ENCODE results near the gene PPP1R10.
A peak's percentile ranks its signal among the peaks of the same experiment; 100 is the strongest.

The PPP1R10 gene

DNA sequence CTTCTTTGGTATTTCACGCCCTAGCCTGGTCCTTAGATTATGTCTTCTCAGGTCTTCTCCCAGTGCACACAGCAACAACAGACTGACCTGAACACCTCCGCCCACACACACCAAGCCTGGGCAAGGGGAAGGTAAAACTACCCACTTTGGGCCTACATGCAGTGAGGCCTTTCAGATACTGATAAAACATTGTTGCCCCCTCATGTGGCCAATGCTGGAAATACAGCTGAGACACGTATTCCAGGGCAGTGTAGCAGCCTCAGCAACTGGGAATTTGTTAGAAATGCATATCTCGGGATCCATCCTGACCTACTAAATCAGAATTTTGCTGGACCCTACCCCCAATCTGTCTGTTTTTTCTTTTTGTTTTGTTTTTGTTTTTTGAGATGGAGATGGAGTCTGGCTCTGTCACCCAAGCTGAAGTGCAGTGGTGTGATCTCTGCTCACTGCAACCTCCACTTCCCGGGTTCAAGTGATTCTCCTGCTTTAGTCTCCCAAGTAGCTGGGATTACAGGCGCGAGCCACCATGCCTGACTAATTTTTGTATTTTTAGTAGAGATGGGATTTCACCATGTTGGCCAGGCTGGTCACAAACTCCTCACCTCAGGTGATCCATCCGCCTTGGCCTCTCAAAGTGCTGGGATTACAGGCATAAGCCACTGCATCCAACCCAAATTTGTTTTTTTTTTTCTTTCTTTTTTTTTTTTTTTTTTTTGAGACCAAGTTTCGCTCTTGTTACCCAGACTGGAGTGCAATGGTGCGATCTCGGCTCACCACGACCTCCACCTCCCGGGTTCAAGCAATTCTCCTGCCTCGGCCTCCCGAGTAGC is 19.5 kb downstream of the PPP1R10 start:
- DNase-seq: peak; percentile 89

GRCh38 chr6:30592287-30592686 is 24.8 kb downstream of the PPP1R10 start:
- DNase-seq: no peak

- peak; percentile 28 for DNase-seq
Measured at GRCh38 chr6:30591008-30591407, 26.0 kb downstream of the PPP1R10 start.

- DNase-seq: no peak
Measured at GRCh38 chr6:30590509-30590908, 26.5 kb downstream of the PPP1R10 start.

- no peak for DNase-seq
Measured at GRCh38 chr6:30589754-30590358, 27.2 kb downstream of the PPP1R10 start.

GRCh38 chr6:30583921-30584320 is 33.1 kb downstream of the PPP1R10 start:
- DNase-seq: no peak

GRCh38 chr6:30578051-30578450 is 39.0 kb downstream of the PPP1R10 start:
- no peak for DNase-seq

DNA sequence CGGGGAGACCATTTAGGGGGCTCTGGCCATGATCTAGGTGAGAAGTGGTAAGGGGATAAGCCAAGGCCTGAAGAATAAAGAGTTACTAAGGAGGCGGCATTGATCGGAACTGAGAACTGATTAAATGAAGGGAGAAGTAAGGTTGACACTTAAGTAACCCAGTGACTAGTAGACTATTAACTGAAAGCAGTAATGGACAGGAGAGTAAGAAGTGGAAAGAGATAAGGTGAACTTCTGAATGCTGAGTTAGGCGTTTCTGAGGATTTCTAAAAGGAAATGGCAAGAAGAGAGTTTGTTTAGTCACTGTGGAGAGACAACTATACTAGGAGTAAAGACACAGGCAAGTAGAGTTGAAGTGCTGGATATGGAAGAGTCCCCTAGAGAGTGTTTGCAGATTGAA is 43.9 kb downstream of the PPP1R10 start:
- no peak for DNase-seq

- no peak for DNase-seq
Measured at GRCh38 chr6:30572148-30572547, 44.9 kb downstream of the PPP1R10 start.

DNA sequence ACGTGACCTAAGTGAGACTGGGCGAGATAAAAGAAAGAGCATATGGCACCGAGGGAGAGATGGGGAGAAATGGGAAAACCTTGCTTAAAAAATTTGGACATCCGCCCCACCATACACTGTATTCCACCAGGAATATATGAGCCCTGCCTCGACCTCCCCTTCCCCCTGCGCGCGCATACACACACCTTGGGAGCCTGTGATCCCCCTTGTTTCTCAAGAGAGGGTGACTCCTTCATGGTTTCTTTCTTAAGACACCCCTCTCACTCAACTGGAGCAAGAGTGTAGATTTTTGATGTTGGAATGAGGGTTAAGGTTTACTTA is 45.3 kb downstream of the PPP1R10 start:
- no peak for DNase-seq

DNA sequence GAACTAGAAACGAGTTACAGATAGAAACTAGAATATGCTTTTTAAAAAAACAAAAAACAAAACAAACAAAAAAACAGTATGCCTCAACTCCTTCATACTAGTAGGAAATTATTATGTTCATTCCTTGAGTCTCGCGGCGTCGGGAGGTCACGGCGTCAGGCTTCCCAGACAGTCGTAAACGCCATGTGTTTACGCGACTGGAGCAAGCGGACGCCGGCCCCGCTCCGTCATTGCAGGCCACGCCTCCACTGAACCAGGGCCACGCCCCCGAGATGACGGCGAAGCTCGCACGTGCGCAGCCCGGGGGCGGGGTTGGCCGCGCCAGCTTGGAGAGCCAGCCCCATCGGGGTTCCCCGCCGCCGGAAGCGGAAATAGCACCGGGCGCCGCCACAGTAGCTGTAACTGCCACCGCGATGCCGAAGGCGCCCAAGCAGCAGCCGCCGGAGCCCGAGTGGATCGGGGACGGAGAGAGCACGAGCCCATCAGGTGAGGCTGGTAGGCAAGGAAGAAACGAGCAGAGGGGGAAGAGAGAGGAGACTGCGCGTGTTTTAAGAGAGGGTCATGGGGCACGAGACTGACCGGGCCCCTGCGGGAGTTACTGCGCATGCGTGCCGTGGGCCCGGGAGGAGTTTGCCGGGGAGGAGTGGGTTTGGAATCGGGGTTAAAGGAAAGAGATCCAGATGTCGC is 45.8 kb downstream of the PPP1R10 start, which contains the start of gene ABCF1:
ABCF1 (plus strand) TSS at position 368 of the 687 bp plus-strand sequence; CDS start at position 414, 46 bp downstream.
- peak; percentile 99 for DNase-seq

DNA sequence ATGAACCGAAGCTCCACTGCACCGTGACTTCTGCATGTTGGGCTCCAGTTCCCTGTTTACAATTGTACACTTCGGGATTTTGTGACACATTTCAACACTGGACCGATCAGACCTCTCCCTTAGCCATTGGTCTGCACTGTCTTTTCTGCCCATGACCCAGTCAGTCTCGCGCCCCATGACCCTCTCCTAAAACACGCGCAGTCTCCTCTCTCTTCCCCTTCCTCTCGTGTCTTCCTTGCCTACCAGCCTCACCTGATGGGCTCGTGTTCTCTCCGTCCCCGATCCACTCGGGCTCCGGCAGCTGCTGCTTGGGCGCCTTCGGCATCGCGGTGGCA is 46.3 kb downstream of the PPP1R10 start:
- no peak for DNase-seq

DNA sequence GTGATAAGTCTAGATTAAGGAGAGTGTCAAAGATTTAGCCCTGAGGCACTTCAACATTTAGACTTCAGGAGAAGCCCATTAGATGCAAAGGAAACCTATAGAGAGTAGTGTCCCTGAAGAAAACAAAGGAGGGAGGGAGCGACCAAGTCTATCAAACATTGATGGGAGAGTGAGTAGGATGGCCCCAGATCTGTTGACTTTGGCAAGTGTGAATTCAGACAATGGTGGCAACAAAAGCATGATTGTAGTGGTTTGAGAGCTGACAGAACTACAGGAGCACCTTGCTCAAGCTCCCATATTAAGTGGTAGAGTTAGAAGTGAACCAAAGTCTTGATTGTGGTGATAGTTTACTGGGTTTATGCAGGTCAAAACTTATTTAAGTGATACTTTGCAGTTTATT is 46.8 kb downstream of the PPP1R10 start:
- DNase-seq: no peak

GRCh38 chr6:30568245-30568644 is 48.8 kb downstream of the PPP1R10 start:
- no peak for DNase-seq

GRCh38 chr6:30565772-30566171 is 51.3 kb downstream of the PPP1R10 start:
- DNase-seq: no peak

GRCh38 chr6:30564114-30564513 is 52.9 kb downstream of the PPP1R10 start:
- no peak for DNase-seq

DNA sequence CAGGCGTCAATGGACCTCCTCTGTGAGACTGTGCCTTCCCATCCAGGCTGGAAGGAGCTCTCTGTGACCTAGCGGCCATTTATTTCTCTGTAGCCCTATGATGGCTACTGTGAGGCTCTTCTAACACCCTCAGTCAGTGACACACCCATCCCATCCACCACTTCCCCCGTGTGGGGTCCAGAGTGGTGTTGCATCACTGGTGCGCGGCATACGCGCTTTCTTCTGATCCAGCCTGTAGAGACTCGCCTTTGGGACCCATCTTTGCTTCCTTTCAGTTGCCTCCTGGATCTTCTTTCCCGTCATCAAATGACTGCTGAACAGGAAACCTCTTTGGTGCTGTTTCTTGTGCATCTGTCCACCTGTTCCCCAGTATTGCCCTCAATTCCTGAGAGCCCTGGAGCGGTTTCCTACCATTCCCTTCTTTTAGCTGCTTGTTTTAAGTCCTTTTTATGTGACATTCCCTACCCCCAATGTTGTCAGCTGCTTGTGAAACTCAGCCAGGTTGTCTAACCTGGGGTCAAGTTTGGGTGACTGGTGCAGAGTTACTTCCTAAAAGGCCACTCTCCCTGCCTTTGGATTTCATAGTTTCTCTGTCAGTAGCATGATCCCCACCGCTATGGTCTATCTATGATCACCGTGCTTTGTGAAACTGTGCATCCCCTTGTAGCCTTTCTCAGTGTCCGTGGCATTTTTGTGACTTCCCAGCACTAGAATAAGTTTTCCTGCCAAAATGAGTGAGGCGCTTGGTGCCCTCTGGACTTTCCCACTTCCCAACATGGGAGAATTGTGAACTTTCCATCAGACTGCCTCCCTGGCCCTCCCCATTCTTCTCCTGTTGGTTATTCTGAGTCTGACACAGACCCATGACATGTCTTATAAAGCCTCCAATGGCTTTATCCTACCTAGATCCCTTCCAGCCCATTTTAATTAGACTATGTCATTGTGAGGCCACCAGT is 54.3 kb downstream of the PPP1R10 start:
- no peak for DNase-seq

DNA sequence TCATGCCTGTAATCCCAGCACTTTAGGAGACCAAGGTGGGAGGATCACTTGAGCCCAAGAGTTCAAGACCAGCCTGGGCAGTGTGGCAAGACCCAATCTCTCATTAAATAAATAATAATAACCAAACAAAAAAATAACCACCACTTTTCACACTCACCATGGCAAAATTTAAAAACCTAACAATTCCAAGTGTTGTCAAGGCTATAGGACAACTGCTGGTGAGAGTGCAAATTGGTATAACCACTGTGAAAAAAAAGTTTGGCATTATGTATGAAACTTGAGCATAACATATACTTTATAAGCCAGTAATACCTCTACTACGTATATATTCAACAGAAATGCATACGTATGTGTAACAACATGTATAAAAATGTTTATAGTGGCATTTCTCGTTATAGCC is 56.1 kb downstream of the PPP1R10 start:
- DNase-seq: no peak

DNA sequence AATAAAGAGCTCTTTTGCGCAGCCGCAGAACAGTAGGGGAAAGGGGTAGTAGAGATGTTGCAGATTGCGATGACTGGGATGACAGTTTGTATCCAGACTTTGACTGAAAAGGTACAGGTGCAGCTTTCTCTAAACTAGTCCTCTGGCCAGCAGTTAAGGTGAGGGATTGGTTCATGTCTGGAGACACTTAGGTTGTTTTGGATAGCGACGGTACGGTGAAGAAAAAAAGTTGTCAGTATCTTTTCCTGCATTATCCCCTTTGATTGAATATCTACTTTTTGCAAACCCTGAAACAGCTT is 59.4 kb downstream of the PPP1R10 start:
- no peak for DNase-seq

DNA sequence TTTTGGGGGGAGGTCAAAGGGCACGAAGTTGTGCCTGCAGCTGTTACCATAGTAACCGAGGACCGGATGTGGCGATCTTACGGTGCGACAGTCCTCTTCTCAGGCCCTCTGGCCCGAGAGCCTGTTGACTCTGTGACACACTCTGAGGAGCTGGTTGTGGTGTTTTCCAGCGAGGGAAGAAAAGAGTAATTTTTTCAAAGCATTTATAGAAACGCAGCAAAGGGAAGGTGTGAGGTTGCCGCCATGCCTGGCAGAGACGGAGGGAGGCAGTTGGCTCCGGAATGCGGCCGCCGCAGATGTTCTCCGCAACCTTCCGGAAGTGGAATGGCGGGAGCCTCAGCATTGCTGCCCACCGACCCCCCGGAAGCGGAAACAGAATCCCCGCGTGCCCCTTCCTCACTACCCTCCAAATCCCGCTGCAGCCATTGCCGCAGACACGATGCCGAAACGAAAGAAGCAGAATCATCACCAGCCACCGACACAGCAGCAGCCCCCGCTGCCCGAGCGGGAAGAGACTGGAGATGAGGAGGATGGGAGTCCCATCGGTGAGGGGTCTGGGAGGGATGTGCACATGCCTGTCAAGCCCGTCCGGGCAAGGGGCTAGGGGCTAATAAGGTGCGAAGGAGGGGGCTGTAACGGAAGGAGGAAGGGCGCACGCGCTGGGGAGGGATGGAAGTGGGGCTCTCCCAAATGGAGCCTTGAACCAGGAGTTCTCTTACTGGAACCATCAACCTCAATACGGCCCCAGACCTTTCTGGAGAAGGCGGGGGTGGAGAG is 59.9 kb downstream of the PPP1R10 start, which contains the start of gene PRR3:
PRR3 (plus strand) TSS at position 390 of the 777 bp plus-strand sequence; CDS start at position 440, 50 bp downstream.
- DNase-seq: peak; percentile 97

GRCh38 chr6:30556066-30556905 is 60.8 kb downstream of the PPP1R10 start, which contains the start of gene GNL1:
GNL1 (minus strand) TSS chr6:30556489; CDS start chr6:30556203, 286 bp downstream.
- peak; percentile 94 for DNase-seq
